AG04449 (cell line): ENCODE data around the gene RAD52.

Experiments used
- CTCF ChIA-PET: fragments of 350-600 bp; formaldehyde crosslinking; extraction: SDS; loops from one replicate; lab custom pipeline; 2021; ENCODE audit warnings: antibody characterized with exemption; lab: Yijun Ruan, JAX
- POLR2A ChIA-PET: fragments of 400-600, 350-600 bp; formaldehyde crosslinking; extraction: SDS; loops from one replicate; lab custom pipeline; 2020; ENCODE audit warnings: antibody characterized with exemption, inconsistent platforms; lab: Yijun Ruan, JAX
- DNase-seq: peaks from one replicate; pipeline ENCODE4 v3.0.0-alpha.2; 2010; ENCODE audit warnings: low read depth, low spot score
- H3K4me3 ChIP-seq: 2 replicates; pipeline ENCODE4 v1.5.1; 2011; ENCODE audit warnings: low read depth, mild to moderate bottlenecking, control low read depth, low read length
- TF ChIP-seq, protein P1 (sequence below): IDR thresholded peaks from one replicate; pipeline ENCODE4 v1.5.1; 2011; ENCODE audit warnings: mild to moderate bottlenecking, moderate library complexity, low read length, control low read depth, inconsistent platforms; ENCODE audit not compliant: insufficient read depth; ENCODE audit errors: missing control alignments

The RAD52 gene

DNA sequence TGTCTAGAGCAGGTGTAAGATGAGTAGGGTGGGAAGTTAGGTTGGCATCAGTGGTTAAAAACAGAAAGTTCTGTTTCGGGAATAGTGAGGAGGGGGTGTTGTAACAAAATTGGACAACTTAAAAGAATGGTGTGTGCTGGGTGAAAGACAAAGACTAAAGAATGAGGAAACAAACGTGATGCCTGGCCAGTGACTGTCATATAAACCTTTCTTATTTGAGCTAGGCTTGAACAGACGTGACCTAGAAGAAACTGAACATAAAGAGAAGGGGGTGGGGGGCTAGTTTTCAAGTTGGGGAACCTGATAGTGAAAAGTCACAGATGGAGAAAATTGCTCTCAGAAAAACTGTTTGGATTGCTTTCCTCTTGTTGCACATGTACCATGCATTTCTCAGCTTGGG lies 39.6 kb downstream of the RAD52 start:
- H3K4me3 ChIP-seq, result no peak overlapping the region
- TF ChIP-seq, protein P1, sequence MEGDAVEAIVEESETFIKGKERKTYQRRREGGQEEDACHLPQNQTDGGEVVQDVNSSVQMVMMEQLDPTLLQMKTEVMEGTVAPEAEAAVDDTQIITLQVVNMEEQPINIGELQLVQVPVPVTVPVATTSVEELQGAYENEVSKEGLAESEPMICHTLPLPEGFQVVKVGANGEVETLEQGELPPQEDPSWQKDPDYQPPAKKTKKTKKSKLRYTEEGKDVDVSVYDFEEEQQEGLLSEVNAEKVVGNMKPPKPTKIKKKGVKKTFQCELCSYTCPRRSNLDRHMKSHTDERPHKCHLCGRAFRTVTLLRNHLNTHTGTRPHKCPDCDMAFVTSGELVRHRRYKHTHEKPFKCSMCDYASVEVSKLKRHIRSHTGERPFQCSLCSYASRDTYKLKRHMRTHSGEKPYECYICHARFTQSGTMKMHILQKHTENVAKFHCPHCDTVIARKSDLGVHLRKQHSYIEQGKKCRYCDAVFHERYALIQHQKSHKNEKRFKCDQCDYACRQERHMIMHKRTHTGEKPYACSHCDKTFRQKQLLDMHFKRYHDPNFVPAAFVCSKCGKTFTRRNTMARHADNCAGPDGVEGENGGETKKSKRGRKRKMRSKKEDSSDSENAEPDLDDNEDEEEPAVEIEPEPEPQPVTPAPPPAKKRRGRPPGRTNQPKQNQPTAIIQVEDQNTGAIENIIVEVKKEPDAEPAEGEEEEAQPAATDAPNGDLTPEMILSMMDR, result no peak
- CTCF ChIA-PET, result interaction anchor here (2.0 kb wide), 1 partner anchor 183 kb away, joined by 4 read pairs; no protein-coding TSS in a partner anchor
- no peak for DNase-seq
- POLR2A ChIA-PET, result no interaction called here

DNA sequence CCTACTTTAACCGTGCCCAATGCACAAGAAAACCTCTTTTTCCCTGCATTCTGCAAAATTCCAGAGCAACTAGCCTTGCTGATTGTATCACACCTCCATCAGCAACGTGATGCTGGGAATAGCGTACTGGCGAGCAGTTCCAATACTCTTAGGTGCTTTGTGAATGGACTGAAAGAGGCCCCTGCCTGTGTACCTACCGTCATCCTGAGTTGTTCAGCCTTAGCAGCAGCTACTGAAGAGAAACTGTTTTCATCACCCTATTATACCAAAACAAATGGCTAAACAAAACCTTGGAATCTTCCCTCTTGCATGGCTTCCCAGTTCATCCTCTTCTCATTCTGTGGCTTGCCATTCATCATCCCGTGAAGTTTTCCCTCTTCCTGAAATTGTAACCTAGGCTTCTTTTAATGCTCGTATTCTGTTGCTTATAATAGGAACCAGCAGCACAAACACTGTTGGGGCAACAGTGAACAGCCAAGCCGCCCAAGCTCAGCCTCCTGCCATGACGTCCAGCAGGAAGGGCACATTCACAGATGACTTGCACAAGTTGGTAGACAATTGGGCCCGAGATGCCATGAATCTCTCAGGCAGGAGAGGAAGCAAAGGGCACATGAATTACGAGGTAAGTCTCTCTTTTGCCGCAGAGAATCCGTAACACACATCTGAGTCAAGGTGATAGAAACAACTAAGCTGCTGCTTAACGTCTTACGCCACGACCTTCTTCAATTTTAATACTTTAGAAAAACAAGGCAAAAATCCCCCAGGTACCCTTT lies 41.9 kb downstream of the RAD52 start:
- TF ChIP-seq, protein P1, result no peak
- DNase-seq, result no peak
- CTCF ChIA-PET, result interaction anchor here (0.6 to 1.9 kb wide), 3 partner anchors 42 to 677 kb away, joined by 3 to 5 read pairs (median 3); partner anchors contain the start of gene RAD52
- H3K4me3 ChIP-seq, result no peak overlapping the region
- POLR2A ChIA-PET, result no interaction called here

DNA sequence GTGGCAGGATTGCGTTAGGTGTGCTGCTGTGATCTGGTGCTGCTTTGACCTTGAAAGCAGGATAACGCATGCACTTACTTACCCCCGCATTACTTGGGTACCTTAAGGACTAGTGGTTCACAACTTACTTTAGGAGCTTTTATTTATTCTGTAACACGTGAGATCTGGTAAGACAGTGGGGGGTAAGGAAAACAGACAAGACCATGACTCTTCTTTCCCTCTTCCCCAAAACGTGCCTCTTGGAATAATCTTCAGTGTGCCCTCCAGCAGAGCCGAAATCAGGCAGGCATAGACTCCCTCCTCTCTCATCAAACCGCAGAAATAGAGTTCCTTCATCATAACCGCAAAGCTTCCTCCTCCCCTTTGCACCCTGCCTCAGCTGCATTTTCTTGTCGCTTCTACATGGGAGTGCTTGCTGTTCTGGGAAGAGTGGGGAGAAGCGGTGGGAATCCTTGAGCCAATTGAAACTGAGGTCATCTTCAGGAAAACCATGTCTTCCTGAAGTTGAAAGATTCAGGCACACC lies 43.4 kb downstream of the RAD52 start:
- H3K4me3 ChIP-seq, result no peak overlapping the region
- ChIA-PET CTCF (interaction anchor here (0.9 to 1.9 kb wide), 5 partner anchors 36 to 677 kb away, joined by 3 to 5 read pairs (median 3); partner anchors contain the start of gene RAD52), POLR2A (no interaction called here)
- no peak for DNase-seq
- TF ChIP-seq, protein P1, result no peak

DNA sequence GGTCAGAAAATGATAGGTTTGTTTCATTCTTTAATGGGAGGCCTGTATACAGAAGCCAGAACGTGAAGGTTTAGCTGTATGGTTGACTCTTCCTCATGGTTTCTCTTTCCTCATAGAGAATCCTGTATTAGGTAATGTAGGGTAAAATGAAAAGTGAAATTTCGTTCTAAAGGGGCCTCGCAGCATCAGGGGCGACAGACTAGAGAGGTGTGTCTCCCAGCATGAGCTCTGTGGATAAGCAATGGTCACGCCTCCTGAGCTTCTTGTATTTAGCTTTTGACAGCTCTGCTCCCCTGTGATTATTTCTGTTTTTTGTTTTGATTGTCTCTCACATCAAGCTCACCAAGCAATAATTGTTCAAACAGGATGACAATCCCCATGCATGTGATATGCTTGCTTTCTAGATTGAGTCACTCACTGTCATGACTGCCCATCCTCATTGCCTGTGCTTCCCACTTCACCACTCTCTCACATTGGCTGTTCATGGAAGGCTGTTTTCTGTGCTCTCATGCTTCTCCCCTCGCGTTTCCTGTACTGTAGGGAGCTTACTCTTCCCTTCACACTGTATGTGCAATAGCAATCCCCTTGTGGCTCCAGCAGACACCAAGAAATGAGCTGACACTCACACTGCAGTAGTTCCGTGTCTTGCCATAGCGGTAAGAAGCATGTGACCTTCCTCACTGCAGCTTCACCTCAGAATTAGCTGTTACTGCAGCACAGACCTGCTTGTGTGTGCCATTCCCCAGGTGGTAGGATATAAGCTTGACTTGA lies 44.0 kb downstream of the RAD52 start:
- no peak for DNase-seq
- CTCF ChIA-PET, result interaction anchor here (0.9 to 1.9 kb wide), 6 partner anchors 36 to 678 kb away, joined by 3 to 5 read pairs (median 3); partner anchors contain the start of gene RAD52
- POLR2A ChIA-PET, result no interaction called here
- TF ChIP-seq, protein P1, result no peak
- no peak overlapping the region for H3K4me3 ChIP-seq

DNA sequence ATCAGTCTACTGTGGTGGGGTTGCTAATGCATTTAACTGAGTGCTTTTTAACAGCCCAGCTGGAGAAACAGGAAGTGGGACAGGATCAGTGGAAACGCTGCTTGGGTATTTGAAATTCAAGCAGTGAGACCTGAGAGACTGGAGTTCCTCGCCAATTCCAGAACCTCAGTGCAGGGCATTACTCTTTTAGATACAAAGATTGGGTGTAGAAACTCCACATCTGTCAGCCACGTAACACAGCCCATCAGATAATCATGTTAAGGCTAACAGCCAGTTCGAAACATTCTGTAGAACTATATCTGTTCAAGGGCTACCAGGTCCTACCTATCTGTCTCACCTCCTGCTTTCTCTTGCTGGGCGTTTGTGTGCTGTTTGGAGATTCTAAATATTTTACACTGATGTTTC lies 45.5 kb downstream of the RAD52 start:
- TF ChIP-seq, protein P1, result no peak
- no peak overlapping the region for H3K4me3 ChIP-seq
- POLR2A ChIA-PET, result interaction anchor here (0.5 kb wide), 1 partner anchor 294 kb away, joined by 3 read pairs; no protein-coding TSS in a partner anchor
- CTCF ChIA-PET, result interaction anchor here (0.6 to 1.5 kb wide), 2 partner anchors 25 to 89 kb away, joined by 3 read pairs; no protein-coding TSS in a partner anchor
- DNase-seq, result no peak
